Left ventricle myocardium superior (tissue), 1 donor: Measurements from ENCODE around the gene SMIM20. TPM values are rescaled to one million over a fixed set of nuclear protein-coding genes. Genes with fewer than 3 reads are reported as not detected.

Experiments
- ATAC-seq: fragments of 200-7000 bp; cut with Tn5 transposase; one replicate; pipeline ENCODE4 v1.9.1; 2020; ENCODE audit warnings: mild to moderate bottlenecking, moderate library complexity
- DNase-seq: peaks from one replicate; pipeline ENCODE4 v3.0.0-alpha.2; 2020
- intact Hi-C: fragments of 100-400 bp; cut with micrococcal nuclease; formaldehyde crosslinking; loops from one replicate; pipeline ENCODE4 v1.11.0; 2022
- total RNA-seq: library from RNA; stranded (reverse); fragmentation: NEBNext Ultra II Directional; extraction: Animal tissue kit (Norgen Biotek cat#: 25700); gene quantifications from one replicate; pipeline ENCODE4 v1.2.1, GENCODE V29; 2021
- donor health status: DM: no; HTN: yes; CAD: no; lungs with severe emphysema.

Gene SMIM20
- total RNA-seq, 1 donor from 2014 or later: 38.2 TPM

DNA sequence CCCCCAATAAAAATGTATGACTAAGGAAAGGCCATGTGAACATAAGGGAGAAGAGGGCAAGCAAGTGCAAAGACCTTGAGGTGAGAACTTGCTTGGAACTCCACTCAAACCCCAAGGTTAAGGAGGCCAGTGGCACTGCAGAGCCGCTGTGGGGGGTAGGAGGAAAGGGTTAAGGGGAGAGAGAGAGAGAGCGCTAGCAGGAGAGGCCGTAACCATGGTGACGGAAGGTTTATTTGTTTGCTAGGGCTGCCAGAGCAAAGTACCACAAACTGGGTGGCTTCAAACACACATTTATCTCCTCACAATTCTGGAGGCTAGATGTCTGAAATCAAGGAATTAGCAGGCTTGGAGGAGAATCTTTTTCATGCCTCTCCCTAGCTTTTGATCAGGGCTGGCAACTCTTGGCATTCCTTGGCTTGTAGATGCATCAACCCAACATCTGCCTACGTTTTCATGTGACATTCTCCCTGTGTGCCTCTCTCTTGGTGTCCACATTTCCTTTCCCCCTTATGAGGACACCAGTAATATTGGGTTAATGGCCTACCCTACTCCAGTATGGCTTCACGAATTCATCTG, 35.2 kb downstream of the SMIM20 start:
- no peak for ATAC-seq
- intact Hi-C loops: no loop called here
- no peak for DNase-seq

DNA sequence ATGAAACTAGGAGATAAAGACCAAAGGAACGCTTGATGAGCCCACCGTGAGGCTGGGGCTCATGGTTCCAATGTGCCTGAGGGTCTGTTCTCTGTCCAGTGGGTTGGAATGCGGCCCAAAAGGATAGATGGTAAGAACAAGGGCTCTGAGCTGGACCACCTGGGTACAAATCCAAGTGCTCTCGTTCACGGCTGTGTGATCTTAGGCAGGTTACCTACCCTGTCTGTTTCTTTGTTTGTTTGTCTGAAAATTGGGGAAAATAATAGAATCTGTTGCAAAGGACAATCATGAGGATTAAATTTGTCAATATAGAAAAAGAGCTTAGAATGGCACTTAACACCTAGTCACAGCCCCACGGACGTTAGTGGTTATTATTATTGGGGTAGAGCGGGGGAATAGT, 36.0 kb downstream of the SMIM20 start:
- intact Hi-C loops: no loop called here
- DNase-seq (no peak), ATAC-seq (no peak)

DNA sequence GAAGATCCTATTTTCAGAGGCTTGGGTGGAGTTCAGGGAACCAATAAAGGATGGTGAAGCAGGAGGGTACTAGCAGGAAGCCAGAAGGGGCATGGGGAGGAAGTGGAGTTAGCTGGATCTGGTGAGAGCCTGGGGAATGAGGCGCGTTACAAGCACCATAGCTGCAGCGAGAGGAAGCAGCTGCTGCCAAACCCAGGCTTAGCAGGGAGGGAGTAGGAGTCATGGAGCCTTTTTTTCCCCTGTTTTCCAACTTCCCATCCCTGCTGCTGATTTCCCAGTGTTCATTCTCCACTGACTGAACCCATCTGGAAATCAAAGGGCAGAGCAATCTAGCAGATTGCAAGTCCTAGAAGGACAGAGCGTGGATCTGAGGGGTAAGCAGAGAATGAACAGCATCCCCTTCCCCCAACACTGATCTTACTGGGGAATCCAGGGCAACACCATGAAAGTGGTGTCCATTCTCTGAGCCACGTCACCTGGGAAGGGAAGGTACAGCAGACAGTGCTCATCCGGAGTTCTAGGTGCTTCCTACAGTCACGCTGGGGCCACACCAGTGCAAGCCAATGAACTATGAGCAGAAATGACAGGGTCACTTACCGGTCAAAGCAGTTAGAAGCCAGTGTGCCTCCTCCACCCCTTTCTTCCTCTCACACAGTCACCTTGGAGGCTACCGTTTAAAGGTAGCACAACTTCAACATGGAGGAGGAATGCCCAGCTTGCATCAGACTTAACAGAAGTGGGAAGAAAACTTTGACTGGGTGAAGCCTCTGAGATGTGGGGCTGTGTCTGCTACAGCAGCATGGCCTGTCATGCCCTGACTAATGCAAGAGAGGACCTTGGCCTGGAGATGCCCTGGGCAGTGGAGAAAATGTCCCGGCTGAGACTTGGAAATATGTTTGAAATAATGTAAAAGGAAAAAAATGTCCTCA, 36.7 kb downstream of the SMIM20 start:
- DNase-seq (peak; percentile 45), ATAC-seq (peak; percentile 73)
- intact Hi-C loops: no loop called here

DNA sequence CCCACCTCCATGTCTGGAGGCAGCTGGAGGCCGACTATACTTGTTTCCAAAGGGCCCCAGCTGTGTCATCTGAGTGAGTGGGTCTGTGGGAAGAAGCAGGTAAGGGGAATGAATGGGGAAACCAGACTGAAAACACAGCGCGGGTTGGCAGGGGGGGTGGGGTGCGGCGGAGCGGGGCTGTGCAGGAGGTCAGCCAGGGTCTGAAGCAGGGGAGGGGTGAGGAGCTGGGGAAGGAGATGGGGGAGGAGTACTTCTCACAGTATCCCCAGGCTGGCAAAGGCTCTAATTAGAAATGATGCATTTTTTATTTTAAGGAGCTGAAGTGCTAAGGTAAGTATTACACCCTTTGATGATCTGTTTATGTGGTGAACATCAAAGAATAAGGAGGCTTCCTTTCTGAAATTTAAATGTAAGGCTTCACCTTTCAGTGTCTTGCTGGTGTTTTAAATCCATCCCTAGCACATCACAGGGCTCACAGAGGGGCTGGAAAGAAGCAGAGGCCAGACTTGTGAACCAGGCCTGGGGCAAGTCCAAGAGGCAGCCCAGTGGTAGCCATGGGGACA, 37.5 kb downstream of the SMIM20 start:
- intact Hi-C loops: no loop called here
- no peak for ATAC-seq
- DNase-seq: no peak

- intact Hi-C loops: no loop called here
- ATAC-seq (peak; percentile 37), DNase-seq (no peak)
Observed at GRCh38 chr4:25953740-25954139, 39.7 kb downstream of the SMIM20 start.

- DNase-seq (no peak), ATAC-seq (no peak)
- intact Hi-C loops: no loop called here
Observed at GRCh38 chr4:25954293-25954904, 40.4 kb downstream of the SMIM20 start.

DNA sequence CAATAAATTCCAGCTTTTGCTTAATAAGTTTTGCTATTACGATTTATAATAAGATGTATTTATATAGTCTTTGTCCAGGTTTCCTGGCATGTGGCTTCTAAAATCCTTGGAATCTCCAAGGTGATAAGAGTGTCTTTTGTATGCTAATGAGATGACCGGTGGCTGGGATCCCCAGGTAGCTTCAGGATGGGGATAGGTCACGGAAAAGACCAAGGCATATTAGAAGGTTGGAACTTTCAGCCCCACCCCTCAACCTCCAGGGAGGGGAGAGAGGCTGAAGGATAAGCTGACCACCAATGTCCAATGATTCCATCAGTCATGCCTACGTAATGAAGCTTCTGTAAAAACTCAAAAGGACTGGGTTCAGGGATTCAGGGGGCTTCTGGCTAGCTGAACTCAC, 41.7 kb downstream of the SMIM20 start:
- DNase-seq (no peak), ATAC-seq (no peak)
- intact Hi-C loops: no loop called here

DNA sequence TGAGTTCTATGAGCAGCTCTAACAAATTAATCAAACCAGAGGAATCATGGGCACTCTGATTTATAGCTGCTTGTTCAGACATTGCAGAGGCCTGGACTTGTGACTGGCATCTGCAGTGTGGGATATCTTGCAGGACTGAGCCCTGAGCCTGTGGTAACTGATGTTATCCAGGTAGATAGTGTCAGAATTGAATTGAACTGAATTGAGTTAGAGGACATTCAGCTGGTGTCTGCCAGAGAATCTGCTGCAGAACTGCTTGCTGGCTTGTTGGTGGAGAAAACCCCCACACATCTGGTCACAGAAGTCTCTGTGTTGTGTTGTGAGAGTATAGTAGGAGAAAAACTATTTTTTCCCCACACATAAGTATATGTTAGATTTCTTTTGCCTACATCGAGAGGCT, 42.2 kb downstream of the SMIM20 start:
- ATAC-seq: no peak
- intact Hi-C loops: no loop called here
- DNase-seq: no peak

GRCh38 chr4:25958110-25958509, 44.1 kb downstream of the SMIM20 start:
- ATAC-seq: no peak
- DNase-seq: no peak
- intact Hi-C loops: no loop called here

DNA sequence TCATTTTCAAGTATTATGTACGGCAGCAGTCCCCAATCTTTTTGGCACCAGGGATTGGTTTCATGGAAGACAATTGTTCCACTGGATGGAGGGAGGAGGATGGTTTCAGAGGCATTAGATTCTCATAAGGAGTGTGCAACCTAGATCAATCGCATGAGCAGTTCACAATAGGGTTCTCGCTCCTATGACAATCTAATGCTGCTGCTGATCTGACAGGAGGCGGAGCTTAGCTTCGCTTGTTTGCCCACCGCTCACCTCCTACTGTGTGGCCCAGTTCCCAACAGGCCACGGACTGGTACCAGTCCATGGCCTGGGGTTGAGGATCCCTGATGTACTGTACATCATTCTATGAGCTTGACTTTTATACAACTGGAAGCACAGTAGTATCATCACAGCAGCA, 48.4 kb downstream of the SMIM20 start:
- DNase-seq (no peak), ATAC-seq (no peak)
- intact Hi-C loops: no loop called here

GRCh38 chr4:25965629-25966028, 51.6 kb downstream of the SMIM20 start:
- DNase-seq (no peak), ATAC-seq (no peak)
- intact Hi-C loops: no loop called here

GRCh38 chr4:25966171-25966570, 52.2 kb downstream of the SMIM20 start:
- DNase-seq: no peak
- intact Hi-C loops: no loop called here
- no peak for ATAC-seq

DNA sequence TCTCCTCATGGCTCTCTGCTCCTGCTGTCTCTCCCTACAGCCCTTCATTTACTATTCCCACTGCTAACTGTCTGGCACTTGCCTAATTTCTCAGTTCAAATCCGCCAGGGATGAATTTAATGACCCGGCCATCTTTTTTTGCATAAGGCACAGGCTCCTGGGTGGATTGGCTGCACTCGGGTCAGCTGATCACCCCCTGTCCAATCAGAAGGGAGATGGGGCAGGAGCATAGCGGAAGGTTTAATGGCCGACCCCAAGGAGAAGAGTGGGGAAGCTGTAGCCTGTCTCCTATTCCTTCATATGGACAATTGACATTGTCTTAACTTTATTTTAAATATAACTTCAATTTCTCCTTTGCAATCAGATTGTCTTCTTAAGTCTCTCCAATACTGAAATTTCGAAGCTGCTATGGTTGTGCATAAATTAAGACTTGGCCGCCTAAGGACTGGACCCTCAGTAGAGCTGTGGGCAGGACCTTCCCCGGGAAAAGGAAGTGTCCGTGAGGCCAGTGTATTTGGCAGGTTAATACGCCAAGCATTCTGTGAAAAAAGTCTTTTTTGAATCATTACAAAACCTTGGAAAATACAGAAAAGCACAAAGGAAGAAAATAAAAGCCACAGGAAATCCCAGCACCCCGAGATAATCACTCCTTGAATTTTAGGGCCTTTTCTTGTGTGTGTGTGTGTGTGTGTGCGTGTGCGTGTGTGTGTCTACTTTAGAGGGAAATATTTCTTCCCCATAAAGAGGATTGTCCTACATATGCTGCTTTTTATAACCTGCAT, 55.5 kb downstream of the SMIM20 start:
- ATAC-seq (no peak), DNase-seq (no peak)
- intact Hi-C loops: no loop called here

DNA sequence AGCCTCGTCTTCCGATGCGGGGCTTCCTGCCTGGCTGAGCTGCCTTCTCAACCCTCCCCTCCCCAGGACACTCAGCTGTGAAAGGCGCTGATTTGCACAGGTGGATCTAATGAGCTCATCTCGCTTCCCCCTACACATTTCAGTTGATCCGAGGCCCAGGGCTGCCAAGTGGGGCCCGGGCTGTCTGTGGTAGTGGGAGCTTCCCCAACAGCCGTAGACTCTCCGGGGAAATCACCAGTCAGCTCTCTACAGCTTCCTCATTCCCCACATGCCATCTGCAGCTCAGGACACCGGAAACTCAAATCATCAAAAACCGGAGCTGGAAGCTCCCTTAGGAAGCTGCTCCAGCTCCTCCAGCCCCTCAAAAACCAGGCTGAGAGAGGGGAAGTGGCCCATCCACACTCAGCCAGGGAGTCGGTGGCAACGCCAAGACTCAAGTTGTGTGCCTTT, 56.2 kb downstream of the SMIM20 start:
- ATAC-seq (peak; percentile 74), DNase-seq (peak; percentile 63)
- intact Hi-C loops: no loop called here

DNA sequence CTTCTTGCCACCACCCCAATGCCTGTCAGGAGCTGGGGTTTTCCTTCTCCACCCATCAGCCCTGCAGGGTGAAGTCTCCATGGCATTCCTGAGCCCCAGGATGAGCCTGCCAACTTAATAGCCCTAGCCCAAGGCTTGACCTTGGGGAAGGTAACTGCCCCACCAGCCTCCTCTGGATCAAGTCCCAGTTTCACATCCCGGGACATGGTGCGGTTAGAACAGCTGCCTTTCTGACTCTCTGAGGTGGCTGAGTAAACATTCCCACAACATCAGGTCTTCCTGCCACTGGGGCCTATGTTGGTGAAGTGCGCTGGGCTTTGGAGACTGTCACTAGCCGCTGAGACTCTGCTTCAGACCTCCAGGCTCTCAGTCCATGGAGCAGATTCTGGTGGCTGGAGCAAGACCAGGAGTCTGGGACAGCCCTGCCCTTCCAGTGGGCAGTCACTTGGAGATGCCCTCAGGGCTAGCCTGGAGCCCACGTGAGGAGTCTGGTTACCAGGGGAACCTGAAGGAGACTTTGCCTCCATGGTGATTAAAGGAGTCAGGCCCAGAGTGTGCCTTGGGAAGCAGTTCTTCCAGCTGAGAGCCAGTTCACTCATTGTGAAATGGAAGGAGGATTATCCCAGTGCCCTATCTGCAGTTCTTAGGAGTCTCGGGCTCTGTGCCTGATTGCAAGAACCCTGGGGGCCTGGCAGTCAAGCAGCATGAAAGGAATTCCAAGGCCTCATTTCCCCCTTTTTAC, 56.8 kb downstream of the SMIM20 start:
- intact Hi-C loops: no loop called here
- peak; percentile 44 for DNase-seq

GRCh38 chr4:25972366-25972765, 58.3 kb downstream of the SMIM20 start:
- DNase-seq (no peak), ATAC-seq (no peak)
- intact Hi-C loops: no loop called here

More for the DNA sequence above, 56.8 kb downstream of the SMIM20 start:
- peak; percentile 64 for ATAC-seq

DNA sequence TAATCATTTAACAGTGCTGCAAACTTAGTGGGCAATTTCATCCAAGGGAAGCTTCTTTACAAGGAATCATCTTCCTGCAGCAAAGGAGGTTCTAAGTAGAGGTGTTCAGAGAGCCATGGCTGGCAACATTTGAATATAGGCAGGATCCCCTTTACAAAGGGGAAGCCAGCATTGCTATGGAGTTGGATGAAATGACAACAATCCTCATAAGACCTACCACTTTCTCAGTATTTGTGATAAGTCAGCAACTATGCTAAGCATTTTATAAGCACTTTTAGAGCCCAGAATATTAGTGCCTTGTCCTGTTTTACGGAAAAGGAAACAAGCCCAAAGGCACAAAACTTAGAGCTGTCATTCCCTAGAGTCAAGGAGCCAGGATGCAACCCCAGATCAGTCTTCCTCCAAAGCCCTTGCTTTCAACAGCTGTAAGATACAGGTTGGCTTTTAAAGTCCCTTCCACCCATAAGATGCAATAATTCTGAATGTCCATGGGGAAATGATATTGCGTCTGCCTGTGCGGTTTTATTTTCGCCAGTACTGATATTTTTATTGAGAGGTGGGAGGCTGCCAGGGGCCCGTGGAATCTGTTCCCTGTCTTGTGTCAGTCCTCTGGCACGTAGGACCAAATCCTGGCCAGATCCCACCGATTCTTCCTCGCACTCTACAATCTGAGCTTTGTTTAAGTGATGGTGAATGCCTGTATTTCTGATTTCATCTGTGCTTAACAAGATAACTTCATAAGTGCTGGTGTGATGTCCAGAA, 59.1 kb downstream of the SMIM20 start:
- DNase-seq: peak; percentile 49
- intact Hi-C loops: no loop called here
- peak; percentile 11 for ATAC-seq

GRCh38 chr4:25976780-25977179, 62.8 kb downstream of the SMIM20 start:
- DNase-seq (no peak), ATAC-seq (no peak)
- intact Hi-C loops: no loop called here
